Measurements from ENCODE around the gene C1QTNF3. TPM values are rescaled to one million over a fixed set of nuclear protein-coding genes. Genes with fewer than 3 reads are reported as not detected.

C1QTNF3 gene
- total and polyA plus RNA-seq, 2 of the 8 experiments (the other 6 are each of a cell fraction or from before 2014, with no cell fraction given), result 1.0 to 1.2 TPM

DNA sequence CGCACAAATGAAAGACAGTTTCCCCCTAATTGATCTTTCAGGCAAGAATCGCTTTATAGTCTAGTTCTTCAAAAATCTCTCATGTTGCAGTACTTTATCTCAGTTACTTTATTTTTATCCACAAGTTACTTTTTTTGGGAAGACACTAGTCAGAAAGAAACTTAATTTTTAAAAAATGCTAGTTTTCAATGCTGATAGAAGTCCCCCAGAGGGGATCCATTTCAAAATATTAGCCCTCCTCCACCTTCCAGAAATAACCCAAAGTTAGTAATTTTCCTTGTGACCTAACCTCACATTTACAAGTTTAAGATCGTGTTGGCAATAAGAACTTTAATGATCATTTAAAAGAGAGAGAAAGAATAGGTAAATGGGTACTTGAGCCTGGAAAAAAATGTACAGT lies 11.0 kb downstream of the C1QTNF3 start:
- ChIA-PET POLR2A (ENCODE audit: partially characterized antibody) (interaction anchor here (1.6 kb wide), 1 partner anchor 24 kb away, joined by 5 read pairs; the partner anchor contains the start of gene AMACR), CTCF (ENCODE audit: partially characterized antibody) (no interaction called here)
- H2AK5ac ChIP-seq (ENCODE audit: low read depth, low read length), result no peak overlapping the region
- no peak overlapping the region for H4K8ac ChIP-seq (ENCODE audit: extremely low read depth, insufficient read depth, low read length)
- H3K9ac ChIP-seq (replicated peaks in 1 of 4; ENCODE audit: extremely low read depth in 1 of 4, low read depth in 3 of 4, low read length in 3 of 4), result no peak overlapping the region
- no peak overlapping the region for H3K14ac ChIP-seq (ENCODE audit: insufficient read length)
- H3K79me1 ChIP-seq (ENCODE audit: low read depth, low read length), result no peaks in the 10 kb centered on the region
- H3K4me1 ChIP-seq (replicated peaks in 1 of 4; ENCODE audit: control insufficient read depth in 3 of 4, insufficient read depth in 4 of 4, low read length in 3 of 4), result no peaks in the 10 kb centered on the region
- no peaks in the 10 kb centered on the region; a peak in 1 of 8 replicates for H3K36me3 ChIP-seq (ENCODE audit: control insufficient read depth in 2 of 4, insufficient read depth in 4 of 4, low read length in 3 of 4)
- no peak overlapping the region for H3K4ac ChIP-seq (replicated peaks; ENCODE audit: insufficient read length, low read depth, low read length)
- H2BK120ac ChIP-seq (replicated peaks; ENCODE audit: low read depth, low read length), result no peak overlapping the region
- no peak overlapping the region for H2BK5ac ChIP-seq (ENCODE audit: low read depth, low read length)
- no peak overlapping the region for H2BK20ac ChIP-seq (ENCODE audit: low read length)
- no peaks in the 10 kb centered on the region for H4K20me1 ChIP-seq (replicated peaks in 1 of 2; ENCODE audit: control insufficient read depth in 1 of 2, insufficient read depth in 2 of 2, low read length in 2 of 2)
- no peaks in the 10 kb centered on the region for H3K23me2 ChIP-seq (ENCODE audit: low read depth, low read length)
- H3K9me3 ChIP-seq (ENCODE audit: insufficient read depth in 2 of 2, low read depth in 1 of 2, low read length in 1 of 2), result no peaks in the 10 kb centered on the region
- no peak for FAIRE-seq
- no peak overlapping the region for H2BK15ac ChIP-seq (ENCODE audit: low read length)
- H3K79me2 ChIP-seq (ENCODE audit: control insufficient read depth in 1 of 2, insufficient read depth in 2 of 2, low read length in 2 of 2), result no peaks in the 10 kb centered on the region
- H4K91ac ChIP-seq (replicated peaks; ENCODE audit: insufficient read length, low read length), result no peak overlapping the region
- H3K23ac ChIP-seq (ENCODE audit: insufficient read length), result no peak overlapping the region
- no peak overlapping the region for H2AFZ ChIP-seq (ENCODE audit: low read length)
- H3K18ac ChIP-seq (ENCODE audit: extremely low read depth, low read length), result no peak overlapping the region
- no peak overlapping the region for H3K4me2 ChIP-seq (ENCODE audit: insufficient read depth in 1 of 2, low read depth in 2 of 2, low read length in 2 of 2)
- H2BK12ac ChIP-seq (ENCODE audit: low read depth, low read length), result no peak overlapping the region
- 93% methylated on average over 3 of the region's 3 CpGs; no CpG with 5 or more reads in 1 of the 2 experiments for WGBS, 2 experiments (ENCODE audit: extremely low coverage in 1 of 2, insufficient coverage in 1 of 2, insufficient read length in 1 of 2, insufficient replicate concordance in 2 of 2, low coverage in 1 of 2, low lambda C conversion rate in 2 of 2, missing lambda C conversion rate in 1 of 2)
- H3K27ac ChIP-seq (ENCODE audit: low read depth, low read length), result no peak overlapping the region
- H3K56ac ChIP-seq (replicated peaks; ENCODE audit: insufficient read length, low read depth, low read length), result no peak overlapping the region
- H3K27me3 ChIP-seq (replicated peaks in 1 of 4; ENCODE audit: control insufficient read depth in 3 of 4, extremely low read depth in 1 of 4, insufficient read depth in 3 of 4, low read length in 3 of 4), result no peaks in the 10 kb centered on the region
- no peak overlapping the region for H4K5ac ChIP-seq (ENCODE audit: insufficient read length, low read depth, low read length)
- DNase-seq (ENCODE audit: low read depth in 1 of 2, low spot score in 2 of 2), result no peak
- H3K4me3 ChIP-seq (ENCODE audit: extremely low read depth in 1 of 4, insufficient read depth in 2 of 4, low read depth in 3 of 4, low read length in 4 of 4), result no peak overlapping the region
- TF ChIP-seq TAF1 (IDR thresholded peaks at IDR 0.05; ENCODE audit: low read depth, low read length) (no peak), SUZ12 (IDR thresholded peaks at IDR 0.05; ENCODE audit: low read length) (no peak), SIRT6 (IDR thresholded peaks at IDR 0.05; ENCODE audit: low read length) (no peak), JUND (IDR thresholded peaks at IDR 0.05; ENCODE audit: low read length) (no peak), RAD21 (IDR thresholded peaks at IDR 0.05 in 1 of 2, conservative IDR thresholded peaks at IDR 0.05 in 1 of 2; ENCODE audit: low read depth in 2 of 2, low read length in 2 of 2) (no peak), CBX8 (IDR thresholded peaks at IDR 0.05; ENCODE audit: borderline replicate concordance, low read depth, low read length) (no peak), POLR2A (IDR thresholded peaks at IDR 0.05; ENCODE audit: control extremely low read depth in 1 of 2, low read depth in 2 of 2, low read length in 2 of 2) (no peak), PHF8 (conservative IDR thresholded peaks at IDR 0.05; ENCODE audit: low read depth, low read length) (no peak), YY1 (IDR thresholded peaks at IDR 0.05; ENCODE audit: low read depth, low read length) (no peak), EGR1 (IDR thresholded peaks at IDR 0.05; ENCODE audit: borderline replicate concordance, low read depth, low read length) (no peak), CEBPB (IDR thresholded peaks at IDR 0.05; ENCODE audit: low read depth, low read length) (no peak), RBBP5 (IDR thresholded peaks at IDR 0.05; ENCODE audit: borderline replicate concordance, low read depth, low read length) (no peak), SAP30 (IDR thresholded peaks at IDR 0.05; ENCODE audit: insufficient read depth, insufficient replicate concordance, low read length) (no peak)
- TF ChIP-seq, protein P1, sequence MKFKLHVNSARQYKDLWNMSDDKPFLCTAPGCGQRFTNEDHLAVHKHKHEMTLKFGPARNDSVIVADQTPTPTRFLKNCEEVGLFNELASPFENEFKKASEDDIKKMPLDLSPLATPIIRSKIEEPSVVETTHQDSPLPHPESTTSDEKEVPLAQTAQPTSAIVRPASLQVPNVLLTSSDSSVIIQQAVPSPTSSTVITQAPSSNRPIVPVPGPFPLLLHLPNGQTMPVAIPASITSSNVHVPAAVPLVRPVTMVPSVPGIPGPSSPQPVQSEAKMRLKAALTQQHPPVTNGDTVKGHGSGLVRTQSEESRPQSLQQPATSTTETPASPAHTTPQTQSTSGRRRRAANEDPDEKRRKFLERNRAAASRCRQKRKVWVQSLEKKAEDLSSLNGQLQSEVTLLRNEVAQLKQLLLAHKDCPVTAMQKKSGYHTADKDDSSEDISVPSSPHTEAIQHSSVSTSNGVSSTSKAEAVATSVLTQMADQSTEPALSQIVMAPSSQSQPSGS (IDR thresholded peaks at IDR 0.05; ENCODE audit: low read length), result no peak
